GM12874 (cell line): ENCODE data around the gene TGIF2LY.
"Not testable (repeated sequence)": the region's sequence is repeated elsewhere in the genome, so short reads cannot be mapped to it uniquely, and the experiment has no call there.

Experiments
- TF ChIP-seq, protein P1 (sequence below): IDR thresholded peaks from 2 replicates; pipeline ENCODE4 v1.5.1; 2011; ENCODE audit warnings: low read depth, mild to moderate bottlenecking, control low read depth, low read length, moderate library complexity; ENCODE audit not compliant: insufficient read depth

TGIF2LY gene

DNA sequence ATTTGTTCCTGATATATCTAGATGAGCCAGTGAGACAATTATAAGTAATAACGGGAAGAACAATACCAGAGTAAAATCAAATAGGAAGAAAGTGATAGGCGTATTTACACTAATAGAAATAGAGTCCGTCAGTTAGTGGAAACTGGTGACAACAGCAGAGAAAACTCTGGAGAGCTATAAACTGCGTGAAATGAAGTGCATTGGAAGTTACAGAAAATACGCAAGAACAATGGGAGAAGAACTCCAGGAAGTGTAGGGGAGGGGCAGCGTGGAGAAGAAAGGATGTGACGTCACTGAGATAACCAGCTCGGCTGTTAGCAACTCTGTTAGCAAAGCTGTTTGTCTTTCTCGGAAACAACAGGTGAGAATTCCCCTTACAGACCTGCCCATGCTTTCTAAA lies at the start of gene TGIF2LY:
TSS of gene TGIF2LY (plus strand) at position 301 of the 400 bp plus-strand sequence. CDS start 178 bp downstream, outside the sequence.
- TF ChIP-seq, protein P1, sequence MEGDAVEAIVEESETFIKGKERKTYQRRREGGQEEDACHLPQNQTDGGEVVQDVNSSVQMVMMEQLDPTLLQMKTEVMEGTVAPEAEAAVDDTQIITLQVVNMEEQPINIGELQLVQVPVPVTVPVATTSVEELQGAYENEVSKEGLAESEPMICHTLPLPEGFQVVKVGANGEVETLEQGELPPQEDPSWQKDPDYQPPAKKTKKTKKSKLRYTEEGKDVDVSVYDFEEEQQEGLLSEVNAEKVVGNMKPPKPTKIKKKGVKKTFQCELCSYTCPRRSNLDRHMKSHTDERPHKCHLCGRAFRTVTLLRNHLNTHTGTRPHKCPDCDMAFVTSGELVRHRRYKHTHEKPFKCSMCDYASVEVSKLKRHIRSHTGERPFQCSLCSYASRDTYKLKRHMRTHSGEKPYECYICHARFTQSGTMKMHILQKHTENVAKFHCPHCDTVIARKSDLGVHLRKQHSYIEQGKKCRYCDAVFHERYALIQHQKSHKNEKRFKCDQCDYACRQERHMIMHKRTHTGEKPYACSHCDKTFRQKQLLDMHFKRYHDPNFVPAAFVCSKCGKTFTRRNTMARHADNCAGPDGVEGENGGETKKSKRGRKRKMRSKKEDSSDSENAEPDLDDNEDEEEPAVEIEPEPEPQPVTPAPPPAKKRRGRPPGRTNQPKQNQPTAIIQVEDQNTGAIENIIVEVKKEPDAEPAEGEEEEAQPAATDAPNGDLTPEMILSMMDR, result not testable (repeated sequence)
